Spleen (tissue), 7 donors: ENCODE measurements around the gene ERCC3.

Source experiments
- POLR2A ChIP-seq, 3 donors: fragments of 450-650 bp; IDR thresholded peaks; one replicate each; pipeline ENCODE4 v1.5.1; 2017; ENCODE audit warnings: antibody characterized with exemption in 3 of 3, mild to moderate bottlenecking in 1 of 3
- POLR2AphosphoS5 ChIP-seq, 3 donors: sonication (generic); formaldehyde crosslinking; IDR thresholded peaks; one replicate each; pipeline ENCODE4 v1.5.1; 2017; ENCODE audit warnings: antibody characterized with exemption in 3 of 3
- TF ChIP-seq, protein P1 (sequence below), 11 experiments: fragments of 200-600 bp in 7 of 11; fragments of 450-650 bp in 4 of 11; sonication (generic) in 4 of 11; IDR thresholded peaks in 8 of 11; conservative IDR thresholded peaks in 3 of 11; 1 replicate in 7 of 11; 2 replicates in 4 of 11; pipeline versions ENCODE4 v1.4.0 to v1.8.0; 2016 to 2021; ENCODE audit warnings: antibody characterized with exemption in 11 of 11, inconsistent platforms in 4 of 11, mild to moderate bottlenecking in 1 of 11
- donor health status: DM: no; HTN: no; CAD: no; lungs with moderate emphysema.
- donor health status: DM: no; HTN: no; CAD: no.
- donor health status: DM: no; HTN: no; CAD: no.

DNA sequence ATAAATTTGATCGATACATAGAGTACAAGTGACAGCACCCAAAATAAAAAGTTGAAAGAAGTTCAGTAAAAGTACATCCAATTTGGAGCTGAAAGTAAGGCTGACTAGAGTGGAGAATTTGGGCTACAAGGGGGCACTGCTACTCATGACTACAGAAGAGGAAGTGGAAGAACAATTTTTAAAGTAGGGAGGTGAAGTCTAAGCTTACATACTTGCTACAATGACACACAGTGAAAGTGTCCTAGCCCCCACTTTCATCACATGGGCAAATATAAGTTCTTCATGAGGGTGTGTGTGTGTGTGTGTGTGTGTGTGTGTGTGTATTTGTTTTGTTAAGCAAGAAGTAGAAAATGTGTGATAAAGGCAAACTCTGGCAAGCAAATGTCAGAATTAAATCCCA lies 48.2 kb upstream of the ERCC3 start:
- TF ChIP-seq POLR2A (IDR thresholded peaks at IDR 0.05) (no peak), POLR2AphosphoS5 (IDR thresholded peaks at IDR 0.05) (no peak)
- TF ChIP-seq, protein P1, sequence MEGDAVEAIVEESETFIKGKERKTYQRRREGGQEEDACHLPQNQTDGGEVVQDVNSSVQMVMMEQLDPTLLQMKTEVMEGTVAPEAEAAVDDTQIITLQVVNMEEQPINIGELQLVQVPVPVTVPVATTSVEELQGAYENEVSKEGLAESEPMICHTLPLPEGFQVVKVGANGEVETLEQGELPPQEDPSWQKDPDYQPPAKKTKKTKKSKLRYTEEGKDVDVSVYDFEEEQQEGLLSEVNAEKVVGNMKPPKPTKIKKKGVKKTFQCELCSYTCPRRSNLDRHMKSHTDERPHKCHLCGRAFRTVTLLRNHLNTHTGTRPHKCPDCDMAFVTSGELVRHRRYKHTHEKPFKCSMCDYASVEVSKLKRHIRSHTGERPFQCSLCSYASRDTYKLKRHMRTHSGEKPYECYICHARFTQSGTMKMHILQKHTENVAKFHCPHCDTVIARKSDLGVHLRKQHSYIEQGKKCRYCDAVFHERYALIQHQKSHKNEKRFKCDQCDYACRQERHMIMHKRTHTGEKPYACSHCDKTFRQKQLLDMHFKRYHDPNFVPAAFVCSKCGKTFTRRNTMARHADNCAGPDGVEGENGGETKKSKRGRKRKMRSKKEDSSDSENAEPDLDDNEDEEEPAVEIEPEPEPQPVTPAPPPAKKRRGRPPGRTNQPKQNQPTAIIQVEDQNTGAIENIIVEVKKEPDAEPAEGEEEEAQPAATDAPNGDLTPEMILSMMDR (IDR thresholded peaks at IDR 0.05 in 8 of 11, conservative IDR thresholded peaks at IDR 0.05 in 3 of 11) = no peak
